Mesenchymal stem cell (in vitro differentiated cells and primary cell): ENCODE results near the gene PTS.

Experiments used
- DNase-seq: peaks from one replicate; pipeline ENCODE4 v3.0.0-alpha.2; 2013
- H2AFZ ChIP-seq: one replicate; pipeline ENCODE4 v1.6.1; 2013; ENCODE audit warnings: low read depth, mild to moderate bottlenecking, control low read depth, inconsistent platforms, low read length, moderate library complexity
- H2AK5ac ChIP-seq: 2 replicates; pipeline ENCODE4 v1.6.1; 2013; ENCODE audit warnings: low read length, moderate library complexity, mild to moderate bottlenecking, inconsistent platforms; ENCODE audit not compliant: severe bottlenecking
- H2BK120ac ChIP-seq: one replicate; pipeline ENCODE4 v1.6.1; 2013; ENCODE audit warnings: low read depth, mild to moderate bottlenecking, inconsistent platforms, low read length, moderate library complexity
- H2BK12ac ChIP-seq, 2 experiments: one replicate each; pipeline ENCODE4 v1.6.1; 2013; ENCODE audit warnings: inconsistent platforms in 2 of 2, low read length in 2 of 2, mild to moderate bottlenecking in 2 of 2, moderate library complexity in 2 of 2, control low read depth in 1 of 2
- H2BK15ac ChIP-seq: one replicate; pipeline ENCODE4 v1.6.1; 2013; ENCODE audit warnings: mild to moderate bottlenecking, low read depth, inconsistent platforms; ENCODE audit not compliant: poor library complexity, severe bottlenecking
- H2BK5ac ChIP-seq: 2 replicates; pipeline ENCODE4 v1.6.1; 2013; ENCODE audit warnings: low read depth, mild to moderate bottlenecking, low read length, control low read depth, inconsistent platforms; ENCODE audit not compliant: poor library complexity, severe bottlenecking
- H3K14ac ChIP-seq, 2 experiments: one replicate each; pipeline ENCODE4 v1.6.1; 2013; ENCODE audit warnings: inconsistent platforms in 2 of 2, low read length in 2 of 2, control low read depth in 1 of 2, mild to moderate bottlenecking in 1 of 2, moderate library complexity in 1 of 2
- H3K18ac ChIP-seq, 2 experiments: one replicate each; pipeline ENCODE4 v1.6.1; 2013; ENCODE audit warnings: inconsistent platforms in 2 of 2, low read length in 2 of 2, control low read depth in 1 of 2, low read depth in 1 of 2, mild to moderate bottlenecking in 1 of 2
- H3K23ac ChIP-seq, 2 experiments: one replicate each; pipeline ENCODE4 v1.6.1; 2013; ENCODE audit warnings: inconsistent platforms in 2 of 2, low read length in 2 of 2, mild to moderate bottlenecking in 2 of 2, moderate library complexity in 2 of 2, control low read depth in 1 of 2
- H3K27ac ChIP-seq: 2 replicates; pipeline ENCODE4 v1.5.1; 2013; ENCODE audit warnings: mild to moderate bottlenecking, moderate library complexity, low read length, control low read depth, inconsistent platforms; ENCODE audit not compliant: poor library complexity, severe bottlenecking
- H3K27me3 ChIP-seq, 2 experiments: 2 replicates each; pipeline versions ENCODE4 v1.6.1 to v1.7.0; 2013; ENCODE audit warnings: low read length in 2 of 2, mild to moderate bottlenecking in 2 of 2, moderate library complexity in 2 of 2, control low read depth in 1 of 2, inconsistent platforms in 1 of 2; ENCODE audit not compliant: control insufficient read depth in 1 of 2, insufficient read depth in 1 of 2
- H3K36me3 ChIP-seq, 2 experiments: 2 replicates each; pipeline versions ENCODE4 v1.6.1 to v1.7.0; 2013; ENCODE audit warnings: low read length in 2 of 2, control low read depth in 1 of 2, inconsistent platforms in 1 of 2, low read depth in 1 of 2, mild to moderate bottlenecking in 1 of 2; ENCODE audit not compliant: insufficient read depth in 2 of 2, control insufficient read depth in 1 of 2
- H3K4ac ChIP-seq, 2 experiments: one replicate each; pipeline ENCODE4 v1.6.1; 2013; ENCODE audit warnings: inconsistent platforms in 2 of 2, low read length in 2 of 2, mild to moderate bottlenecking in 2 of 2, moderate library complexity in 2 of 2, control low read depth in 1 of 2, low read depth in 1 of 2
- H3K4me1 ChIP-seq: 2 replicates; pipeline ENCODE4 v1.6.1; 2013; ENCODE audit warnings: low read depth, low read length, control low read depth; ENCODE audit not compliant: control insufficient read depth, insufficient read depth
- H3K4me2 ChIP-seq: 2 replicates; pipeline ENCODE4 v1.6.1; 2013; ENCODE audit warnings: low read length, mild to moderate bottlenecking, inconsistent platforms; ENCODE audit not compliant: poor library complexity, severe bottlenecking
- H3K4me3 ChIP-seq, 2 experiments: 2 replicates each; pipeline versions ENCODE4 v1.5.1 to v1.7.0; 2013; ENCODE audit warnings: low read length in 2 of 2, mild to moderate bottlenecking in 2 of 2, control low read depth in 1 of 2, low read depth in 1 of 2; ENCODE audit not compliant: insufficient read depth in 1 of 2
- H3K79me1 ChIP-seq: replicated peaks from 2 replicates; pipeline ENCODE4 v1.6.1; 2013; ENCODE audit warnings: mild to moderate bottlenecking, control low read depth, low read length, inconsistent platforms; ENCODE audit not compliant: poor library complexity, severe bottlenecking
- H3K9ac ChIP-seq: 2 replicates; pipeline ENCODE4 v1.7.0; 2013; ENCODE audit warnings: mild to moderate bottlenecking, low read length, moderate library complexity
- H3K9me3 ChIP-seq: 2 replicates; pipeline ENCODE4 v1.7.0; 2013; ENCODE audit warnings: mild to moderate bottlenecking, low read length; ENCODE audit not compliant: control insufficient read depth
- H4K8ac ChIP-seq: one replicate; pipeline ENCODE4 v1.6.1; 2013; ENCODE audit warnings: inconsistent platforms, mild to moderate bottlenecking, low read length, moderate library complexity
- H4K91ac ChIP-seq: one replicate; pipeline ENCODE4 v1.6.1; 2013; ENCODE audit warnings: mild to moderate bottlenecking, low read length, inconsistent platforms
- WGBS: methylation state at CpG from one replicate; pipeline ENCODE4 v1.1.7; 2013; ENCODE audit warnings: mixed read lengths; 5-methylcytosine and 5-hydroxymethylcytosine counted together

The PTS gene

GRCh38 chr11:112212290-112212689 is 13.9 kb upstream of the PTS start:
- Histone ChIP-seq H3K4me2 (no peak overlapping the region), H3K27ac (no peak overlapping the region), H3K4me3 (no peak overlapping the region), H3K79me1 (no peaks in the 10 kb centered on the region), H4K8ac (no peak overlapping the region), H2BK5ac (no peak overlapping the region), H2BK120ac (no peak overlapping the region), H3K14ac (no peak overlapping the region), H3K9ac (no peak overlapping the region), H3K4ac (no peak overlapping the region), H2AK5ac (no peak overlapping the region), H2AFZ (no peak overlapping the region), H3K36me3 (no peaks in the 10 kb centered on the region), H3K18ac (no peak overlapping the region), H4K91ac (no peak overlapping the region), H3K4me1 (no peaks in the 10 kb centered on the region), H3K27me3 (no peaks in the 10 kb centered on the region), H3K9me3 (no peaks in the 10 kb centered on the region), H2BK12ac (no peak overlapping the region), H2BK15ac (no peak overlapping the region), H3K23ac (no peak overlapping the region)
- no CpG with 5 or more reads among the region's 3 CpGs for WGBS
- no peak for DNase-seq

- no peak overlapping the region for H2BK5ac ChIP-seq
- H3K14ac ChIP-seq = no peak overlapping the region
- H2BK12ac ChIP-seq = no peak overlapping the region
- H3K4ac ChIP-seq = no peak overlapping the region
- peak; percentile 54 for DNase-seq
- no peaks in the 10 kb centered on the region for H3K27me3 ChIP-seq
- H3K9ac ChIP-seq = no peak overlapping the region
- no peak overlapping the region for H3K23ac ChIP-seq
- no peaks in the 10 kb centered on the region for H3K36me3 ChIP-seq
- no peak overlapping the region for H4K91ac ChIP-seq
- H2AFZ ChIP-seq = no peak overlapping the region
- no peaks in the 10 kb centered on the region for H3K9me3 ChIP-seq
- no peak overlapping the region for H3K4me2 ChIP-seq
- no peak overlapping the region for H3K4me3 ChIP-seq
- no peak overlapping the region for H4K8ac ChIP-seq
- H2BK120ac ChIP-seq = no peak overlapping the region
- H3K79me1 ChIP-seq = no peaks in the 10 kb centered on the region
- H3K4me1 ChIP-seq = no peaks in the 10 kb centered on the region
- H3K27ac ChIP-seq = no peak overlapping the region
- H2BK15ac ChIP-seq = no peak overlapping the region
- no peak overlapping the region for H3K18ac ChIP-seq
- no peak overlapping the region for H2AK5ac ChIP-seq
Measured at GRCh38 chr11:112212710-112213109, 13.5 kb upstream of the PTS start.

- WGBS = 82% methylated on average over 3 of the region's 4 CpGs
- Histone ChIP-seq H2BK120ac (no peak overlapping the region), H2BK12ac (no peak overlapping the region), H2AK5ac (no peak overlapping the region), H4K8ac (no peak overlapping the region), H3K4ac (no peak overlapping the region), H3K9me3 (no peaks in the 10 kb centered on the region), H3K4me3 (no peak overlapping the region), H2AFZ (no peak overlapping the region), H3K27ac (no peak overlapping the region), H3K9ac (no peak overlapping the region), H3K36me3 (no peaks in the 10 kb centered on the region), H2BK15ac (no peak overlapping the region), H3K27me3 (no peaks in the 10 kb centered on the region), H3K23ac (no peak overlapping the region), H3K18ac (peak overlapping the region in 1 of 2 experiments; percentile 24), H3K4me2 (no peak overlapping the region), H3K79me1 (no peaks in the 10 kb centered on the region), H2BK5ac (no peak overlapping the region), H3K14ac (no peak overlapping the region), H3K4me1 (no peaks in the 10 kb centered on the region), H4K91ac (no peak overlapping the region)
- no peak for DNase-seq
Measured at GRCh38 chr11:112213753-112214152, 12.5 kb upstream of the PTS start.

- peak overlapping the region; percentile 74 to 86 for H3K18ac ChIP-seq
- H3K79me1 ChIP-seq = no peaks in the 10 kb centered on the region
- H3K27ac ChIP-seq = no peak overlapping the region
- no peak for DNase-seq
- H3K14ac ChIP-seq = peak overlapping the region in 1 of 2 experiments; percentile 9
- no peaks in the 10 kb centered on the region for H3K9me3 ChIP-seq
- no peak overlapping the region for H3K4me2 ChIP-seq
- peak overlapping the region; percentile 45 for H4K8ac ChIP-seq
- peak overlapping the region; percentile 49 to 92 for H2BK12ac ChIP-seq
- no peaks in the 10 kb centered on the region for H3K4me1 ChIP-seq
- H3K23ac ChIP-seq = no peak overlapping the region
- H2AK5ac ChIP-seq = no peak overlapping the region
- H3K9ac ChIP-seq = no peak overlapping the region
- H2BK15ac ChIP-seq = no peak overlapping the region
- 90% methylated on average over 2 of the region's 6 CpGs for WGBS
- no peaks in the 10 kb centered on the region for H3K27me3 ChIP-seq
- H2AFZ ChIP-seq = no peak overlapping the region
- H3K4ac ChIP-seq = peak overlapping the region; percentile 40 to 91
- no peak overlapping the region for H2BK5ac ChIP-seq
- H3K36me3 ChIP-seq = no peaks in the 10 kb centered on the region
- no peak overlapping the region for H3K4me3 ChIP-seq
- H2BK120ac ChIP-seq = peak overlapping the region; percentile 91
- peak overlapping the region; percentile 94 for H4K91ac ChIP-seq
Measured at GRCh38 chr11:112215621-112216020, 10.6 kb upstream of the PTS start.
